Measurements from ENCODE around the gene NOXA1. TPM values are rescaled to one million over a fixed set of nuclear protein-coding genes. Genes with fewer than 3 reads are reported as not detected.

NOXA1 gene
- total RNA-seq, 1 donor from 2014 or later, result 0.30 TPM

- DNase-seq, result no peak
- H3K4me1 Mint-ChIP-seq, result peaks cover 7% of the 10 kb centered on the region
- no peak overlapping the region for H3K27ac Mint-ChIP-seq
- H3K4me3 Mint-ChIP-seq, result no peak overlapping the region
- peaks cover 6% of the 10 kb centered on the region for H3K36me3 Mint-ChIP-seq (ENCODE audit: low read depth)
- H3K9me3 Mint-ChIP-seq, result peaks cover 8% of the 10 kb centered on the region
- no peaks in the 10 kb centered on the region for H3K27me3 Mint-ChIP-seq
- intact Hi-C loops (cut with micrococcal nuclease), result no loop called here
Observed at GRCh38 chr9:137479892-137480685, 56.9 kb downstream of the NOXA1 start.

DNA sequence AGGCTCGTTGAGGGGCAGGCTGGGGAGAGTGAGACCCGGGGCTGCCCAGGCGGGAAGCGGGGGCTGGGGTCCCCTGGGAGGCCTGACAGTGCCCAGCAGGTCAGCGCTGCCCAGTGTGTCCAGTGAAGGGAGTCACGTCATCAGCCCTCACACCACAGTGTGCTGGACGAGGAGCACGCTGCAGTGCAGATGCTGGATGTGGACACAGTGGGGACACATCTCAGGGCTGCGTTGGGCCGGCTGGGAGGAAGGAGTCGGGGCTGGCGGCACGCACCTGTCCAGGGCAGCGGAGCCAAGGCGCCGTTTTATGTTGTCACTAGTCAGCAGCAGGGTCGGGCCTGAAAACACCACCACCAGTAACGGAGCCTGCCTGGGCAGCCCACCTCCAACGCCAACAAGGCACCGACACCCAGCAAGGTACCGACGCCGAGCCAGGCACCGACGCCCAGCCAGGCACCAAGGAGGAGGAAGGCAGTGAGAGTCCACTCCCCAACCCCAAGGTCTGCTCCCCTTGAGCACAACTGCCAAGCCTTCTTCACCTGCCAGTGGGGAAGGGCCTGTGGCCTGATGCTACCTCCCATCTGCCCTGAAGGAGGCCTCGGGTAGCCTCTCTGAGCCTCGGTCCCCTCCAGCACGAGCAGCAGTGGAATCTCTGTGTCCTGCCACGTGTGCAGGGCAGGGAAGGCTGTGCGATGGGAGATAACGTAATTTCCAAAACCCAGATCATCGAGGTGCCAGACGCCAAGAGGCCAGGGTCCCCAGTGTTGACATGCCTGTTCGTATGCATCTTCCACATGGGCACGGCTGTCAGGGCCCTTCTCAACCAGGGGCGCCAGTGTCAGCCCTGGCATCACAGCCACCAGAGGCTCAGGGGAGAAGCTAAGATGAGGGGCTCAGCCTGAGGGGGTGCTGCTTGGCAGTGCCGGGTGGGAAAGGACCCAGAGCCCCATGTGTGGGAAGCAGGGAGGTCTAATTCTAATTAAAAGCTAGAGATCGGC is 57.8 kb downstream of the NOXA1 start:
- Mint-ChIP-seq H3K9me3 (peaks cover 4% of the 10 kb centered on the region), H3K27ac (no peak overlapping the region), H3K27me3 (no peaks in the 10 kb centered on the region), H3K36me3 (ENCODE audit: low read depth) (peaks cover 2% of the 10 kb centered on the region), H3K4me1 (peaks cover 7% of the 10 kb centered on the region), H3K4me3 (no peak overlapping the region)
- DNase-seq, result no peak
- intact Hi-C loops (cut with micrococcal nuclease), result no loop called here

GRCh38 chr9:137482094-137482781 is 59.0 kb downstream of the NOXA1 start:
- Mint-ChIP-seq H3K4me1 (peaks cover 7% of the 10 kb centered on the region), H3K4me3 (no peak overlapping the region)
- peak; percentile 64 for DNase-seq

More at GRCh38 chr9:137482094-137482781, 59.0 kb downstream of the NOXA1 start:
- H3K27ac Mint-ChIP-seq, result no peak overlapping the region
- H3K27me3 Mint-ChIP-seq, result no peaks in the 10 kb centered on the region
- no peaks in the 10 kb centered on the region for H3K36me3 Mint-ChIP-seq (ENCODE audit: low read depth)
- no peaks in the 10 kb centered on the region for H3K9me3 Mint-ChIP-seq
- intact Hi-C loops (cut with micrococcal nuclease), result no loop called here

Other genes with a start within 250 kb of the NOXA1 start
- gene ANAPC2, start 234.8 kb upstream of the NOXA1 start, total RNA-seq, result 57.4 and 58.7 TPM in 2 replicates
- gene SSNA1, start 234.7 kb upstream of the NOXA1 start, total RNA-seq, result 95.1 and 95.8 TPM in 2 replicates
- 15.1 and 16.3 TPM in 2 replicates for gene TPRN, start 222.7 kb upstream of the NOXA1 start, total RNA-seq
- 38.8 and 39.3 TPM in 2 replicates for gene TMEM203, start 217.7 kb upstream of the NOXA1 start, total RNA-seq
- 45.1 and 45.6 TPM in 2 replicates for gene NDOR1, start 217.7 kb upstream of the NOXA1 start, total RNA-seq
- gene RNF208, start 201.2 kb upstream of the NOXA1 start, total RNA-seq, result 12.8 and 15.2 TPM in 2 replicates
- gene CYSRT1, start 198.2 kb upstream of the NOXA1 start, total RNA-seq, result 0.54 and 0.68 TPM in 2 replicates
- not detected in 2 replicates for gene RNF224, start 195.9 kb upstream of the NOXA1 start, total RNA-seq
- gene SLC34A3, start 192.5 kb upstream of the NOXA1 start, total RNA-seq, result not detected in 2 replicates
- gene TUBB4B, start 182.1 kb upstream of the NOXA1 start, total RNA-seq, result 292 and 299 TPM in 2 replicates
- 0.54 and 0.99 TPM in 2 replicates for gene STPG3, start 172.1 kb upstream of the NOXA1 start, total RNA-seq
- 72.4 and 75.3 TPM in 2 replicates for gene NELFB, start 168.1 kb upstream of the NOXA1 start, total RNA-seq
- gene TOR4A, start 145.7 kb upstream of the NOXA1 start, total RNA-seq, result 10.3 and 11.4 TPM in 2 replicates
- 12.9 and 13.4 TPM in 2 replicates for gene NRARP, start 121.1 kb upstream of the NOXA1 start, total RNA-seq
- 4.4 and 5.2 TPM in 2 replicates for gene EXD3, start 231 bp upstream of the NOXA1 start, total RNA-seq
- not detected in 2 replicates for gene ENTPD8, start 18.0 kb downstream of the NOXA1 start, total RNA-seq
- 68.6 and 69.6 TPM in 2 replicates for gene NSMF, start 35.9 kb downstream of the NOXA1 start, total RNA-seq
- 1.2 and 1.7 TPM in 2 replicates for gene PNPLA7, start 127.0 kb downstream of the NOXA1 start, total RNA-seq
- 52.8 and 53.9 TPM in 2 replicates for gene MRPL41, start 128.5 kb downstream of the NOXA1 start, total RNA-seq
- gene DPH7, start 155.5 kb downstream of the NOXA1 start, total RNA-seq, result 51.7 and 51.9 TPM in 2 replicates
- 86.4 and 92.4 TPM in 2 replicates for gene ZMYND19, start 167.1 kb downstream of the NOXA1 start, total RNA-seq
- 63.7 and 68.4 TPM in 2 replicates for gene ARRDC1, start 182.3 kb downstream of the NOXA1 start, total RNA-seq
- 93.6 and 99.4 TPM in 2 replicates for gene EHMT1, start 195.6 kb downstream of the NOXA1 start, total RNA-seq

Data from activated CD4-positive, alpha-beta T cell treated with anti-CD3 and anti-CD28 coated beads, Interleukin-2, amount 10 ng/mL, durations not matched to agents 24 days and 14 days (primary cell).